H9 (cell line): Measurements from ENCODE around the gene IL3. TPM values are rescaled to one million over a fixed set of nuclear protein-coding genes. Genes with fewer than 3 reads are reported as not detected.

Experiments used
- DNase-seq: peaks from one replicate; pipeline ENCODE4 v3.0.0-alpha.2; 2017
- H2AFZ ChIP-seq: one replicate; pipeline ENCODE4 v1.6.1; 2013; ENCODE audit warnings: mild to moderate bottlenecking, low read length, control low read depth, moderate library complexity
- H2AK5ac ChIP-seq: 2 replicates; pipeline ENCODE4 v1.6.1; 2013; ENCODE audit warnings: low read length, control low read depth, mixed read lengths; ENCODE audit not compliant: insufficient read length
- H2BK120ac ChIP-seq: one replicate; pipeline ENCODE4 v1.6.1; 2013; ENCODE audit warnings: low read depth, mild to moderate bottlenecking, low read length, control low read depth, inconsistent platforms; ENCODE audit not compliant: poor library complexity, severe bottlenecking
- H2BK12ac ChIP-seq: 2 replicates; pipeline ENCODE4 v1.6.1; 2013; ENCODE audit warnings: low read length, control low read depth, mixed read lengths, low read depth; ENCODE audit not compliant: insufficient read length
- H2BK15ac ChIP-seq: 2 replicates; pipeline ENCODE4 v1.6.1; 2013; ENCODE audit warnings: low read depth, low read length, control low read depth
- H2BK20ac ChIP-seq: one replicate; pipeline ENCODE4 v1.6.1; 2013; ENCODE audit warnings: low read depth, mild to moderate bottlenecking, low read length, control low read depth, inconsistent platforms; ENCODE audit not compliant: poor library complexity, severe bottlenecking
- H2BK5ac ChIP-seq: 2 replicates; pipeline ENCODE4 v1.6.1; 2013; ENCODE audit warnings: low read length, control low read depth, mixed read lengths; ENCODE audit not compliant: insufficient read length
- H3K14ac ChIP-seq: 2 replicates; pipeline ENCODE4 v1.6.1; 2013; ENCODE audit warnings: low read length, control low read depth; ENCODE audit not compliant: insufficient read depth
- H3K18ac ChIP-seq: 2 replicates; pipeline ENCODE4 v1.6.1; 2013; ENCODE audit warnings: low read depth, mild to moderate bottlenecking, mixed read lengths, low read length, control low read depth; ENCODE audit not compliant: insufficient read length
- H3K23ac ChIP-seq: 2 replicates; pipeline ENCODE4 v1.6.1; 2013; ENCODE audit warnings: low read length, control low read depth, mixed read lengths, low read depth; ENCODE audit not compliant: insufficient read length
- H3K23me2 ChIP-seq: 2 replicates; pipeline ENCODE4 v1.6.1; 2013; ENCODE audit warnings: low read depth, mild to moderate bottlenecking, mixed read lengths, low read length, control low read depth; ENCODE audit not compliant: insufficient read length, poor library complexity, severe bottlenecking
- H3K27ac ChIP-seq: 2 replicates; pipeline ENCODE4 v1.5.1; 2013; ENCODE audit warnings: low read length, control low read depth, mixed read lengths, low read depth; ENCODE audit not compliant: insufficient read length
- H3K27me3 ChIP-seq: 2 replicates; pipeline ENCODE4 v1.6.1; 2013; ENCODE audit warnings: low read length, control low read depth, inconsistent platforms; ENCODE audit not compliant: insufficient read depth
- H3K4ac ChIP-seq: 2 replicates; pipeline ENCODE4 v1.6.1; 2013; ENCODE audit warnings: low read depth, mild to moderate bottlenecking, control low read depth, inconsistent platforms, low read length, moderate library complexity
- H3K4me1 ChIP-seq: 2 replicates; pipeline ENCODE4 v1.6.1; 2013; ENCODE audit warnings: low read length, control low read depth, inconsistent platforms; ENCODE audit not compliant: insufficient read depth
- H3K4me2 ChIP-seq: 2 replicates; pipeline ENCODE4 v1.6.1; 2013; ENCODE audit warnings: low read length, control low read depth, mixed read lengths; ENCODE audit not compliant: insufficient read length, insufficient read depth
- H3K56ac ChIP-seq: 2 replicates; pipeline ENCODE4 v1.6.1; 2013; ENCODE audit warnings: low read depth, mild to moderate bottlenecking, mixed read lengths, low read length, control low read depth; ENCODE audit not compliant: insufficient read length
- H3K79me1 ChIP-seq: 2 replicates; pipeline ENCODE4 v1.6.1; 2013; ENCODE audit warnings: low read depth, mild to moderate bottlenecking, moderate library complexity, low read length, control low read depth, inconsistent platforms; ENCODE audit not compliant: insufficient read depth, poor library complexity, severe bottlenecking
- H3K79me2 ChIP-seq: 2 replicates; pipeline ENCODE4 v1.6.1; 2013; ENCODE audit warnings: low read length, control low read depth, inconsistent platforms; ENCODE audit not compliant: insufficient read depth
- H3K9ac ChIP-seq: 2 replicates; pipeline ENCODE4 v1.6.1; 2013; ENCODE audit warnings: low read length, control low read depth, mixed read lengths; ENCODE audit not compliant: insufficient read length; ENCODE audit errors: extremely low read depth
- H3K9me3 ChIP-seq: one replicate; pipeline ENCODE4 v1.6.1; 2013; ENCODE audit warnings: low read depth, low read length, inconsistent platforms; ENCODE audit not compliant: control insufficient read depth
- H3T11ph ChIP-seq: one replicate; pipeline ENCODE4 v1.6.1; 2013; ENCODE audit warnings: mild to moderate bottlenecking, low read length, control low read depth, inconsistent platforms
- H4K20me1 ChIP-seq: one replicate; pipeline ENCODE4 v1.6.1; 2013; ENCODE audit not compliant: control insufficient read depth, insufficient read length, insufficient read depth
- H4K5ac ChIP-seq: 2 replicates; pipeline ENCODE4 v1.6.1; 2013; ENCODE audit warnings: low read depth, mild to moderate bottlenecking, mixed read lengths, low read length, control low read depth; ENCODE audit not compliant: insufficient read length
- H4K8ac ChIP-seq: replicated peaks from 2 replicates; pipeline ENCODE4 v1.6.1; 2013; ENCODE audit warnings: low read length, control low read depth, mixed read lengths, low read depth; ENCODE audit not compliant: insufficient read length
- H4K91ac ChIP-seq: 2 replicates; pipeline ENCODE4 v1.6.1; 2013; ENCODE audit warnings: low read depth, mild to moderate bottlenecking, moderate library complexity, mixed read lengths, low read length, control low read depth; ENCODE audit not compliant: insufficient read length
- H3K27ac Mint-ChIP-seq, 3 experiments: 2 replicates in 2 of 3; 3 replicates in 1 of 3; pipeline ENCODE4 v1.8.0; 2020 to 2021; ENCODE audit warnings: mixed read lengths in 3 of 3, mild to moderate bottlenecking in 1 of 3, moderate library complexity in 1 of 3
- H3K27me3 Mint-ChIP-seq: 2 replicates; pipeline ENCODE4 v1.8.0; 2021; ENCODE audit warnings: low read depth, mild to moderate bottlenecking, moderate library complexity, mixed read lengths
- H3K36me3 Mint-ChIP-seq, 3 experiments: 2 replicates in 2 of 3; 3 replicates in 1 of 3; pipeline ENCODE4 v1.8.0; 2020 to 2021; ENCODE audit warnings: low read depth in 3 of 3, mixed read lengths in 3 of 3; ENCODE audit not compliant: insufficient read depth in 1 of 3
- H3K4me1 Mint-ChIP-seq, 2 experiments: 2 replicates each; pipeline ENCODE4 v1.8.0; 2020; ENCODE audit warnings: mixed read lengths in 2 of 2
- H3K4me3 Mint-ChIP-seq, 2 experiments: 2 replicates in 1 of 2; 3 replicates in 1 of 2; pipeline ENCODE4 v1.8.0; 2020 to 2021; ENCODE audit warnings: mild to moderate bottlenecking in 2 of 2, mixed read lengths in 2 of 2, moderate library complexity in 1 of 2
- H3K9me3 Mint-ChIP-seq, 2 experiments: 2 replicates in 1 of 2; 3 replicates in 1 of 2; pipeline ENCODE4 v1.8.0; 2020; ENCODE audit warnings: mild to moderate bottlenecking in 2 of 2, mixed read lengths in 2 of 2, moderate library complexity in 1 of 2
- WGBS: extraction: QIAGEN DNeasy Blood & Tissue Kit; methylation state at CpG from one replicate; pipeline ENCODE4 v1.1.7; 2013; ENCODE audit warnings: missing lambda C conversion rate, low lambda C conversion rate, mixed read lengths; ENCODE audit not compliant: insufficient read length; ENCODE audit errors: extremely low coverage; 5-methylcytosine and 5-hydroxymethylcytosine counted together
- total RNA-seq: library from RNA; stranded (reverse); gene quantifications from 2 replicates; pipeline ENCODE4 v1.2.1, GENCODE V29; 2021
- TF ChIP-seq, protein P1 (sequence below): fragments of 200-600 bp; sonication (generic); conservative IDR thresholded peaks from 3 replicates; pipeline ENCODE4 v1.8.0; 2021; ENCODE audit warnings: antibody characterized with exemption, mild to moderate bottlenecking

Gene IL3
- total RNA-seq, 1 experiment from 2014 or later, result not detected

DNA sequence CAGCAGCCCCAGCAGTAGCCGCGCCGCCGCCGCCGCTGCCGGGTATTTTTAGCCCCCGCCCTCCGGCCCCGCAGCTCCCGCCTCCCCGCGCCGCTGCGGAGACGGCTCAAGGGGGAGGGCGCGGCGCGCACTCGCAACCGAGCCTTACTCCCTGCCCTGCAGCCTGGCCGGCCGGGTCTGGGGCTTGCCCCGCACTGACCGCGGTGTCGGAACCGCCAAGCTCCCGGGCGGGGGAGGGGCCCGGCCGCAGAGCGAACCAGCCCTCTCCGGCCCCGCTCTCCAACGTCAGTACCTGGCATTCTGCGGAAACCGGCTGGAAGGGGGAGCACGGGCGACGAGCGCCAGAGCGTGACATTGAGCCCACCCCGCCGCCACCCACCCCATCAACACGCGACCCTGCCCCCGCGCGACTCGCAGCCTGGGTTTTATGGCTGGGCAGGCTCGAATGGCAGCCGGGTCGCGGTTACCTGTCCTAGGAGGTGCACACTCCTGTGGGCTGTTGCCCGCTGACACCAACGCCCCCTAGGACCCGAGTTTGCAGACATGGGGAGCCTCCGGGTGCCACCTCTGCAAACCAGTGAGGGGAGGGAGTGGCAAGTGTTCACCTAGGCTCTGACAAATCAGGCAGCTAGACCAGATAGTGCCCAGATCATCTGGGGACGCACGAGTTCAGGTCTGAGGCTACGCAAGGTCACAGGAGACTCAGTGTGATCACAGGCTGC lies 48.7 kb upstream of the IL3 start, which contains the start of gene ACSL6:
ACSL6 (minus strand) TSS at position 37 of the 722 bp plus-strand sequence. CDS start 105 bp downstream, outside the sequence.
- H3K23ac ChIP-seq, result no peak within 1 kb of the TSS
- peaks cover 4% of the 10 kb centered on the region; the same call in 1 of the 2 replicates for H3K4me1 ChIP-seq
- H3K4me2 ChIP-seq, result peak within 1 kb of the TSS; percentile 74
- Mint-ChIP-seq H3K4me1 (peaks cover 12 to 16% of the 10 kb centered on the region in 2 experiments), H3K4me3 (peak within 1 kb of the TSS; percentile 68 to 94), H3K27ac (no peak within 1 kb of the TSS), H3K9me3 (no peaks in the 10 kb centered on the region; a peak in 1 of 5 replicates), H3K36me3 (no peaks in the 10 kb centered on the region; a peak in 1 of 7 replicates), H3K27me3 (peaks cover 42% of the 10 kb centered on the region)
- H3K79me1 ChIP-seq, result no peaks in the 10 kb centered on the region
- no peak within 1 kb of the TSS for H2BK12ac ChIP-seq
- no peak within 1 kb of the TSS for H2BK15ac ChIP-seq
- H2BK120ac ChIP-seq, result no peak within 1 kb of the TSS
- TF ChIP-seq, protein P1, sequence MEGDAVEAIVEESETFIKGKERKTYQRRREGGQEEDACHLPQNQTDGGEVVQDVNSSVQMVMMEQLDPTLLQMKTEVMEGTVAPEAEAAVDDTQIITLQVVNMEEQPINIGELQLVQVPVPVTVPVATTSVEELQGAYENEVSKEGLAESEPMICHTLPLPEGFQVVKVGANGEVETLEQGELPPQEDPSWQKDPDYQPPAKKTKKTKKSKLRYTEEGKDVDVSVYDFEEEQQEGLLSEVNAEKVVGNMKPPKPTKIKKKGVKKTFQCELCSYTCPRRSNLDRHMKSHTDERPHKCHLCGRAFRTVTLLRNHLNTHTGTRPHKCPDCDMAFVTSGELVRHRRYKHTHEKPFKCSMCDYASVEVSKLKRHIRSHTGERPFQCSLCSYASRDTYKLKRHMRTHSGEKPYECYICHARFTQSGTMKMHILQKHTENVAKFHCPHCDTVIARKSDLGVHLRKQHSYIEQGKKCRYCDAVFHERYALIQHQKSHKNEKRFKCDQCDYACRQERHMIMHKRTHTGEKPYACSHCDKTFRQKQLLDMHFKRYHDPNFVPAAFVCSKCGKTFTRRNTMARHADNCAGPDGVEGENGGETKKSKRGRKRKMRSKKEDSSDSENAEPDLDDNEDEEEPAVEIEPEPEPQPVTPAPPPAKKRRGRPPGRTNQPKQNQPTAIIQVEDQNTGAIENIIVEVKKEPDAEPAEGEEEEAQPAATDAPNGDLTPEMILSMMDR, result no peak
- H4K20me1 ChIP-seq, result no peaks in the 10 kb centered on the region
- DNase-seq, result peak; percentile 43
- H3T11ph ChIP-seq, result no peak within 1 kb of the TSS
- H3K9ac ChIP-seq, result no peak within 1 kb of the TSS
- H3K79me2 ChIP-seq, result no peaks in the 10 kb centered on the region
- no peak within 1 kb of the TSS for H4K8ac ChIP-seq
- no peak within 1 kb of the TSS for H4K91ac ChIP-seq
- no peak within 1 kb of the TSS for H3K4ac ChIP-seq
- no peak within 1 kb of the TSS for H3K56ac ChIP-seq
- no peak within 1 kb of the TSS for H4K5ac ChIP-seq
- H3K27me3 ChIP-seq, result peaks cover 3% of the 10 kb centered on the region; the same call in 1 of the 2 replicates
- H2AFZ ChIP-seq, result no peak within 1 kb of the TSS
- no peak within 1 kb of the TSS for H2BK20ac ChIP-seq
- no CpG with 5 or more reads among the region's 63 CpGs for WGBS
- no peaks in the 10 kb centered on the region for H3K9me3 ChIP-seq
- peaks cover 7% of the 10 kb centered on the region for H3K23me2 ChIP-seq
- no peak within 1 kb of the TSS for H3K18ac ChIP-seq
- H2AK5ac ChIP-seq, result no peak within 1 kb of the TSS
- no peak within 1 kb of the TSS for H2BK5ac ChIP-seq
- H3K27ac ChIP-seq, result no peak within 1 kb of the TSS
- H3K14ac ChIP-seq, result no peak within 1 kb of the TSS
